ENCODE results near the gene ITGA2.
A peak's percentile ranks its signal among the peaks of the same experiment; 100 is the strongest.

ITGA2 gene

GRCh38 chr5:53066088-53066487 is 76.9 kb downstream of the ITGA2 start:
- no peak for DNase-seq

GRCh38 chr5:53067641-53068040 is 78.5 kb downstream of the ITGA2 start:
- DNase-seq = no peak

- no peak for DNase-seq
These were observed 79.2 kb downstream of the ITGA2 start for GRCh38 chr5:53068291-53068836.

- DNase-seq = peak; percentile 92
These were observed 80.5 kb downstream of the ITGA2 start for GRCh38 chr5:53069626-53070025.

- DNase-seq = no peak
These were observed 82.1 kb downstream of the ITGA2 start for GRCh38 chr5:53071298-53071697.

GRCh38 chr5:53071738-53072137 is 82.6 kb downstream of the ITGA2 start:
- DNase-seq = no peak

GRCh38 chr5:53073348-53073747 is 84.2 kb downstream of the ITGA2 start:
- DNase-seq = no peak

- no peak for DNase-seq
These were observed 86.9 kb downstream of the ITGA2 start for GRCh38 chr5:53076014-53076583.

- peak; percentile 25 for DNase-seq
These were observed 91.1 kb downstream of the ITGA2 start for GRCh38 chr5:53080271-53080670.

GRCh38 chr5:53083927-53084326 is 94.8 kb downstream of the ITGA2 start:
- DNase-seq = no peak

- DNase-seq = no peak
These were observed 95.5 kb downstream of the ITGA2 start for GRCh38 chr5:53084546-53085255.

- DNase-seq = no peak
These were observed 98.0 kb downstream of the ITGA2 start for GRCh38 chr5:53087171-53087570.

- DNase-seq = no peak
These were observed 98.5 kb downstream of the ITGA2 start for GRCh38 chr5:53087621-53088121.

GRCh38 chr5:53089481-53089991 is 100.4 kb downstream of the ITGA2 start:
- DNase-seq = peak; percentile 63

- DNase-seq = no peak
These were observed 101.1 kb downstream of the ITGA2 start for GRCh38 chr5:53090229-53090628.

- no peak for DNase-seq
These were observed 102.1 kb downstream of the ITGA2 start for GRCh38 chr5:53091289-53091688.

- DNase-seq = no peak
These were observed 103.1 kb downstream of the ITGA2 start for GRCh38 chr5:53092242-53092641.

GRCh38 chr5:53095217-53095616 is 106.1 kb downstream of the ITGA2 start:
- no peak for DNase-seq

- DNase-seq = peak; percentile 80
These were observed 106.9 kb downstream of the ITGA2 start for GRCh38 chr5:53095931-53096525.

- DNase-seq = no peak
These were observed 110.4 kb downstream of the ITGA2 start for GRCh38 chr5:53099546-53099945.

- no peak for DNase-seq
These were observed 111.5 kb downstream of the ITGA2 start for GRCh38 chr5:53100606-53101005.

- no peak for DNase-seq
These were observed 116.6 kb downstream of the ITGA2 start for GRCh38 chr5:53105611-53106300.

- DNase-seq = peak; percentile 3
These were observed 119.9 kb downstream of the ITGA2 start for GRCh38 chr5:53109056-53109442.
